Measurements from ENCODE around the gene ZNF398.
A peak's percentile ranks its signal among the peaks of the same experiment; 100 is the strongest.

Gene ZNF398

DNA sequence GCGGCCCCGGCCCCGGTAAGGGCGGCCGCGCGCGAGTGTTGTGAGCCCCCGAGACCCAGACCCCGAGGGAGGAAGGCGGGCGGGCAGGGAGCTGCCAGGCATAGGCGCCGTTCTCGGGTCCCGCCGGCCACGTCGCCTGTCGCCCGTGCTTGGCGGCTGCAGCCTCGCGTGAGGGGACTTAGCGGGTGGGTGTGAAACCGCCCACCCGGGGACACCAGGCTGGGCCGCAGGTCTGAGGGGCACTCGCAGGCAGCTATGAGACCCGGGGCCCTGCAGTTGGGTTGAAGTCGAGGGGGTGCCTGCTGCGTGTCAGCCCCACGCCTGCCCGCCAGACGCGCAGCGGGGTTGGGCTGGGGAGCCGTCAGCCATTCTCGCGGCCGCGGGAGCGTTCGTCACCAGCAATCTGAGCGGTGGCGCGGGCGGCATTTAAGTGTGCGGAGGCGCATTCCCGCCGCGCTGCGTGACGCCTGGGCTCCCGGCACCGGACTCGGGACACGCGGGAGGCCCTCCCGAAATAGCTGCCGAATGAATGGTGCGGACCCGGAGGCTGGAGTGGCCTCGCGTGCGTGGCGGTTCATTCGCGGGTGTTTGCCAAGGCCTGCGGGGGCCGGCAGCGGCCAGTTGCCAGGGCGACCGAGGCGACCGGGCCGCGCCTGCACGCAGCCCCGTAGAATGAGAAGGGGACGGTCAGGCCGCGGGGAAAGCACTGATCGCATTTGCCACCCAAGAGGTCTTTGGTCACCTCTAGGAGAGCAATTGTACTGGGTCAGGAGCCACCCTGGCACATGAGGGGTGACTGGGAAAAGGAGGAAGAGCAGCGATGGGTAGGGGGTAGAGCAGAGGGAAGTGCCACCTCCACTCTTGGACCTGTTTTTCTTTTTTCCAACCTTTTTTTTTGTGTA lies 750 bp downstream of the ZNF398 start:
- H3K4me3 ChIP-seq (ENCODE audit: insufficient read depth, low read length, poor library complexity, severe bottlenecking), result peak overlapping the region; percentile 89
- no peaks in the 10 kb centered on the region for H3K27me3 ChIP-seq (ENCODE audit: low read length)
- H3K79me2 ChIP-seq (ENCODE audit: insufficient read depth, low read length), result peaks cover 53% of the 10 kb centered on the region
- no peaks in the 10 kb centered on the region for H4K20me1 ChIP-seq (ENCODE audit: low read depth, low read length)
- no peaks in the 10 kb centered on the region for H3K9me2 ChIP-seq (replicated peaks; ENCODE audit: insufficient read depth, low read length)
- H3K27ac ChIP-seq (ENCODE audit: low read depth, low read length), result peak overlapping the region; percentile 87
- no peaks in the 10 kb centered on the region for H3K9me3 ChIP-seq (ENCODE audit: insufficient read depth, low read length)
- H3K9ac ChIP-seq (ENCODE audit: low read length), result peak overlapping the region; percentile 92
- H3K4me2 ChIP-seq (ENCODE audit: low read depth, low read length, poor library complexity, severe bottlenecking), result peak overlapping the region; percentile 82
- peak overlapping the region; percentile 69 for H2AFZ ChIP-seq (ENCODE audit: low read depth, low read length, severe bottlenecking)
- TF ChIP-seq, protein P1, sequence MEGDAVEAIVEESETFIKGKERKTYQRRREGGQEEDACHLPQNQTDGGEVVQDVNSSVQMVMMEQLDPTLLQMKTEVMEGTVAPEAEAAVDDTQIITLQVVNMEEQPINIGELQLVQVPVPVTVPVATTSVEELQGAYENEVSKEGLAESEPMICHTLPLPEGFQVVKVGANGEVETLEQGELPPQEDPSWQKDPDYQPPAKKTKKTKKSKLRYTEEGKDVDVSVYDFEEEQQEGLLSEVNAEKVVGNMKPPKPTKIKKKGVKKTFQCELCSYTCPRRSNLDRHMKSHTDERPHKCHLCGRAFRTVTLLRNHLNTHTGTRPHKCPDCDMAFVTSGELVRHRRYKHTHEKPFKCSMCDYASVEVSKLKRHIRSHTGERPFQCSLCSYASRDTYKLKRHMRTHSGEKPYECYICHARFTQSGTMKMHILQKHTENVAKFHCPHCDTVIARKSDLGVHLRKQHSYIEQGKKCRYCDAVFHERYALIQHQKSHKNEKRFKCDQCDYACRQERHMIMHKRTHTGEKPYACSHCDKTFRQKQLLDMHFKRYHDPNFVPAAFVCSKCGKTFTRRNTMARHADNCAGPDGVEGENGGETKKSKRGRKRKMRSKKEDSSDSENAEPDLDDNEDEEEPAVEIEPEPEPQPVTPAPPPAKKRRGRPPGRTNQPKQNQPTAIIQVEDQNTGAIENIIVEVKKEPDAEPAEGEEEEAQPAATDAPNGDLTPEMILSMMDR (IDR thresholded peaks at IDR 0.05; ENCODE audit: insufficient read depth, low read length, poor library complexity, severe bottlenecking), result no peak
- no peak for TF ChIP-seq EZH2phosphoT487 (conservative IDR thresholded peaks at IDR 0.05; ENCODE audit: low read length)
- no peaks in the 10 kb centered on the region for H3K36me3 ChIP-seq (ENCODE audit: low read length)
- peaks cover 16% of the 10 kb centered on the region for H3F3A ChIP-seq (ENCODE audit: insufficient read depth)

DNA sequence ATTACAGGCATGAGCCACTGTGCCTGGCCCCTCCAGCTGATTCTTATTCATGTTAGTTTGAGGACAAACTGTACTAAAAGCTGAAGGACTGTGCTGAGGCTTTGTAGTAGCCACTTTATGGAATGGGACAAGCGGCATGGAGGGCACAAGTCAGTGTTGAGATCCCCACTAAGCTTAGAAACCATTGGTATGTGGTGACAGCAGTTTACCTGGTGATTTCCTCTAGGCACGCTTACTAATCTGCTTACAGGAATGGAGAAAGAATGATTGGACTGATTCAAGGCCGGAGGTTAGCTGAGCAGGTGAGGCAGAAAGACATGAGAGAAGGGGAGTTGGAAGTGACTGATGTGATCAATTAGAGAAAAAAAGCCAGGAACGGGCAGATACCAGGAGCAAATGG lies 3.7 kb downstream of the ZNF398 start:
- Histone ChIP-seq H4K20me1 (ENCODE audit: low read depth, low read length) (no peaks in the 10 kb centered on the region), H3K9me3 (ENCODE audit: insufficient read depth, low read length) (no peaks in the 10 kb centered on the region), H3F3A (ENCODE audit: insufficient read depth) (no peaks in the 10 kb centered on the region), H3K4me3 (ENCODE audit: insufficient read depth, low read length, poor library complexity, severe bottlenecking) (no peak overlapping the region), H3K36me3 (ENCODE audit: low read length) (peaks cover 3% of the 10 kb centered on the region; the same call in 1 of the 2 replicates), H3K79me2 (ENCODE audit: insufficient read depth, low read length) (peaks cover 60% of the 10 kb centered on the region), H3K27me3 (ENCODE audit: low read length) (no peaks in the 10 kb centered on the region), H3K27ac (ENCODE audit: low read depth, low read length) (no peak overlapping the region), H3K9ac (ENCODE audit: low read length) (no peak overlapping the region), H2AFZ (ENCODE audit: low read depth, low read length, severe bottlenecking) (no peak overlapping the region), H3K9me2 (replicated peaks; ENCODE audit: insufficient read depth, low read length) (no peaks in the 10 kb centered on the region), H3K4me2 (ENCODE audit: low read depth, low read length, poor library complexity, severe bottlenecking) (no peak overlapping the region)
- no peak for TF ChIP-seq EZH2phosphoT487 (conservative IDR thresholded peaks at IDR 0.05; ENCODE audit: low read length)
- TF ChIP-seq, protein P1 (IDR thresholded peaks at IDR 0.05; ENCODE audit: insufficient read depth, low read length, poor library complexity, severe bottlenecking), result no peak

DNA sequence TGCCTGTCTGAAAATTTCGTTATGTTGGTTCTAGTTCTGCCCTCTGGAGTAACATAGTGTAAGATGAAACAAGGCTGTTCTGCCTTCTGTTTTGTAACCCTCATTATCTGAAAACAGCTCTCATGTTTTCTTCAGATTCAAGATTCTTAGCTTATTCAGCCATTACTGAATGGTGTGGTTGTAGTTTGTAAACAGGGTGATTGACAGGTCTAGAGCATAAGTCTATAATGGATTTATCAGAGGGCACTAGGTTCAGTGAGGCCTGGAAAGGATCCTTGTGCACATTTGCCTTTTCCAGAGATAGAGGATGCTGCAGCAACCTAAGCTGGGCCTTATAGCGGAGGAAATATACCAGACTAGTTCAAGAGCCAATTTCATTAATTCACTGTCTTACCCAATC lies 6.1 kb downstream of the ZNF398 start:
- TF ChIP-seq EZH2phosphoT487 (conservative IDR thresholded peaks at IDR 0.05; ENCODE audit: low read length), result no peak
- TF ChIP-seq, protein P1 (IDR thresholded peaks at IDR 0.05; ENCODE audit: insufficient read depth, low read length, poor library complexity, severe bottlenecking), result no peak
- Histone ChIP-seq H3K9me2 (replicated peaks; ENCODE audit: insufficient read depth, low read length) (no peaks in the 10 kb centered on the region), H3K79me2 (ENCODE audit: insufficient read depth, low read length) (peaks cover 44% of the 10 kb centered on the region), H3K9ac (ENCODE audit: low read length) (no peak overlapping the region), H2AFZ (ENCODE audit: low read depth, low read length, severe bottlenecking) (no peak overlapping the region), H3K36me3 (ENCODE audit: low read length) (peaks cover 3% of the 10 kb centered on the region; the same call in 1 of the 2 replicates), H3K4me3 (ENCODE audit: insufficient read depth, low read length, poor library complexity, severe bottlenecking) (no peak overlapping the region), H3K27ac (ENCODE audit: low read depth, low read length) (no peak overlapping the region), H3K4me2 (ENCODE audit: low read depth, low read length, poor library complexity, severe bottlenecking) (no peak overlapping the region), H3K27me3 (ENCODE audit: low read length) (no peaks in the 10 kb centered on the region), H3F3A (ENCODE audit: insufficient read depth) (no peaks in the 10 kb centered on the region), H4K20me1 (ENCODE audit: low read depth, low read length) (no peaks in the 10 kb centered on the region), H3K9me3 (ENCODE audit: insufficient read depth, low read length) (no peaks in the 10 kb centered on the region)

Data from SU-DHL-6 (cell line).